ENCODE measurements around the gene BPIFB4.
"Not testable (repeated sequence)": the region's sequence is repeated elsewhere in the genome, so short reads cannot be mapped to it uniquely, and the experiment has no call there.

Gene BPIFB4

GRCh38 chr20:33115501-33115900, 36.1 kb downstream of the BPIFB4 start:
- not testable (repeated sequence) for H3K36me3 Mint-ChIP-seq, H3K4me1 Mint-ChIP-seq, H3K4me3 Mint-ChIP-seq, H3K27ac Mint-ChIP-seq, H3K27me3 Mint-ChIP-seq, H3K9me3 Mint-ChIP-seq

- Mint-ChIP-seq H3K27ac (no peak overlapping the region), H3K36me3 (no peaks in the 10 kb centered on the region), H3K4me1 (peaks cover 9% of the 10 kb centered on the region)
Measured at GRCh38 chr20:33119725-33120720, 40.6 kb downstream of the BPIFB4 start.

GRCh38 chr20:33120934-33121333, 41.5 kb downstream of the BPIFB4 start:
- Mint-ChIP-seq H3K9me3 (no peaks in the 10 kb centered on the region), H3K27me3 (peaks cover 1% of the 10 kb centered on the region), H3K27ac (no peak overlapping the region), H3K4me1 (peaks cover 9% of the 10 kb centered on the region), H3K4me3 (no peak overlapping the region), H3K36me3 (no peaks in the 10 kb centered on the region)

More at GRCh38 chr20:33119725-33120720, 40.6 kb downstream of the BPIFB4 start:
- Mint-ChIP-seq H3K9me3 (no peaks in the 10 kb centered on the region), H3K27me3 (peaks cover 1% of the 10 kb centered on the region), H3K4me3 (no peak overlapping the region)

- H3K36me3 Mint-ChIP-seq, H3K9me3 Mint-ChIP-seq, H3K27ac Mint-ChIP-seq, H3K4me3 Mint-ChIP-seq, H3K27me3 Mint-ChIP-seq, H3K4me1 Mint-ChIP-seq: not testable (repeated sequence)
Measured at GRCh38 chr20:33122297-33122696, 42.9 kb downstream of the BPIFB4 start.

GRCh38 chr20:33124261-33124660, 44.8 kb downstream of the BPIFB4 start:
- no peaks in the 10 kb centered on the region for H3K9me3 Mint-ChIP-seq
- no peak overlapping the region for H3K27ac Mint-ChIP-seq
- no peaks in the 10 kb centered on the region for H3K36me3 Mint-ChIP-seq
- H3K27me3 Mint-ChIP-seq, result no peaks in the 10 kb centered on the region
- H3K4me3 Mint-ChIP-seq, result no peak overlapping the region
- peaks cover 9% of the 10 kb centered on the region for H3K4me1 Mint-ChIP-seq

GRCh38 chr20:33124994-33125393, 45.6 kb downstream of the BPIFB4 start:
- Mint-ChIP-seq H3K9me3 (no peaks in the 10 kb centered on the region), H3K4me3 (no peak overlapping the region), H3K27ac (no peak overlapping the region), H3K36me3 (no peaks in the 10 kb centered on the region), H3K27me3 (no peaks in the 10 kb centered on the region), H3K4me1 (peaks cover 9% of the 10 kb centered on the region)

GRCh38 chr20:33125983-33126382, 46.5 kb downstream of the BPIFB4 start:
- no peaks in the 10 kb centered on the region for H3K9me3 Mint-ChIP-seq
- H3K27ac Mint-ChIP-seq, result no peak overlapping the region
- H3K4me3 Mint-ChIP-seq, result no peak overlapping the region
- H3K27me3 Mint-ChIP-seq, result no peaks in the 10 kb centered on the region
- no peaks in the 10 kb centered on the region for H3K36me3 Mint-ChIP-seq
- H3K4me1 Mint-ChIP-seq, result peaks cover 3% of the 10 kb centered on the region

- H3K27me3 Mint-ChIP-seq, result no peaks in the 10 kb centered on the region
- no peak overlapping the region for H3K27ac Mint-ChIP-seq
- H3K36me3 Mint-ChIP-seq, result no peaks in the 10 kb centered on the region
- H3K4me1 Mint-ChIP-seq, result no peaks in the 10 kb centered on the region
- H3K4me3 Mint-ChIP-seq, result no peak overlapping the region
- no peaks in the 10 kb centered on the region for H3K9me3 Mint-ChIP-seq
Measured at GRCh38 chr20:33127422-33128097, 48.1 kb downstream of the BPIFB4 start.

- Mint-ChIP-seq H3K4me1 (no peaks in the 10 kb centered on the region), H3K9me3 (no peaks in the 10 kb centered on the region), H3K27me3 (no peaks in the 10 kb centered on the region), H3K4me3 (no peak overlapping the region), H3K36me3 (no peaks in the 10 kb centered on the region), H3K27ac (no peak overlapping the region)
Measured at GRCh38 chr20:33130568-33131061, 51.2 kb downstream of the BPIFB4 start.

- H3K4me1 Mint-ChIP-seq, result no peaks in the 10 kb centered on the region
Measured at GRCh38 chr20:33131949-33132473, 52.6 kb downstream of the BPIFB4 start.

GRCh38 chr20:33132513-33133372, 53.3 kb downstream of the BPIFB4 start:
- Mint-ChIP-seq H3K4me3 (no peak overlapping the region), H3K36me3 (no peaks in the 10 kb centered on the region), H3K27ac (no peak overlapping the region), H3K9me3 (no peaks in the 10 kb centered on the region), H3K27me3 (no peaks in the 10 kb centered on the region), H3K4me1 (no peaks in the 10 kb centered on the region)

More at GRCh38 chr20:33131949-33132473, 52.6 kb downstream of the BPIFB4 start:
- no peak overlapping the region for H3K4me3 Mint-ChIP-seq
- no peaks in the 10 kb centered on the region for H3K36me3 Mint-ChIP-seq
- no peaks in the 10 kb centered on the region for H3K27me3 Mint-ChIP-seq
- no peak overlapping the region for H3K27ac Mint-ChIP-seq
- H3K9me3 Mint-ChIP-seq, result no peaks in the 10 kb centered on the region

GRCh38 chr20:33133373-33133941, 54.0 kb downstream of the BPIFB4 start:
- no peaks in the 10 kb centered on the region for H3K9me3 Mint-ChIP-seq
- no peaks in the 10 kb centered on the region for H3K36me3 Mint-ChIP-seq
- H3K27ac Mint-ChIP-seq, result no peak overlapping the region
- H3K27me3 Mint-ChIP-seq, result no peaks in the 10 kb centered on the region
- H3K4me1 Mint-ChIP-seq, result no peaks in the 10 kb centered on the region
- no peak overlapping the region for H3K4me3 Mint-ChIP-seq

GRCh38 chr20:33137195-33137594, 57.8 kb downstream of the BPIFB4 start:
- Mint-ChIP-seq H3K9me3 (no peaks in the 10 kb centered on the region), H3K27me3 (no peaks in the 10 kb centered on the region), H3K4me1 (no peaks in the 10 kb centered on the region), H3K36me3 (no peaks in the 10 kb centered on the region), H3K27ac (no peak overlapping the region), H3K4me3 (no peak overlapping the region)

- Mint-ChIP-seq H3K9me3 (no peaks in the 10 kb centered on the region), H3K27me3 (no peaks in the 10 kb centered on the region), H3K36me3 (no peaks in the 10 kb centered on the region), H3K4me1 (no peaks in the 10 kb centered on the region), H3K27ac (no peak overlapping the region), H3K4me3 (no peak overlapping the region)
Measured at GRCh38 chr20:33139467-33139866, 60.0 kb downstream of the BPIFB4 start.

GRCh38 chr20:33145521-33145920, 66.1 kb downstream of the BPIFB4 start:
- no peak overlapping the region for H3K27ac Mint-ChIP-seq
- H3K4me1 Mint-ChIP-seq, result no peaks in the 10 kb centered on the region
- peaks cover 14% of the 10 kb centered on the region for H3K27me3 Mint-ChIP-seq
- no peaks in the 10 kb centered on the region for H3K9me3 Mint-ChIP-seq
- H3K36me3 Mint-ChIP-seq, result no peaks in the 10 kb centered on the region
- no peak overlapping the region for H3K4me3 Mint-ChIP-seq
